Measurements from ENCODE around the gene KLHL30. TPM values are rescaled to one million over a fixed set of nuclear protein-coding genes. Genes with fewer than 3 reads are reported as not detected.

Gene KLHL30
- total RNA-seq, 1 donor from 2014 or later = 0.25 TPM

GRCh38 chr2:238093181-238094140, 45.0 kb upstream of the KLHL30 start:
- Histone ChIP-seq H3K27ac (no peak overlapping the region), H3K27me3 (no peaks in the 10 kb centered on the region), H3K4me1 (no peaks in the 10 kb centered on the region), H3K36me3 (no peaks in the 10 kb centered on the region), H3K9me3 (no peaks in the 10 kb centered on the region), H3K4me3 (no peak overlapping the region)
- peak in 1 of 2 donors; percentile 74 for DNase-seq (ENCODE audit: extremely low spot score in 2 of 2)
- intact Hi-C loops (cut with DNase I) = no loop called here
- TF ChIP-seq POLR2A (IDR thresholded peaks at IDR 0.05) (no peak), CTCF (IDR thresholded peaks at IDR 0.05) (no peak), POLR2AphosphoS5 (IDR thresholded peaks at IDR 0.05; ENCODE audit: insufficient read depth in 1 of 2, low read depth in 1 of 2) (no peak)

DNA sequence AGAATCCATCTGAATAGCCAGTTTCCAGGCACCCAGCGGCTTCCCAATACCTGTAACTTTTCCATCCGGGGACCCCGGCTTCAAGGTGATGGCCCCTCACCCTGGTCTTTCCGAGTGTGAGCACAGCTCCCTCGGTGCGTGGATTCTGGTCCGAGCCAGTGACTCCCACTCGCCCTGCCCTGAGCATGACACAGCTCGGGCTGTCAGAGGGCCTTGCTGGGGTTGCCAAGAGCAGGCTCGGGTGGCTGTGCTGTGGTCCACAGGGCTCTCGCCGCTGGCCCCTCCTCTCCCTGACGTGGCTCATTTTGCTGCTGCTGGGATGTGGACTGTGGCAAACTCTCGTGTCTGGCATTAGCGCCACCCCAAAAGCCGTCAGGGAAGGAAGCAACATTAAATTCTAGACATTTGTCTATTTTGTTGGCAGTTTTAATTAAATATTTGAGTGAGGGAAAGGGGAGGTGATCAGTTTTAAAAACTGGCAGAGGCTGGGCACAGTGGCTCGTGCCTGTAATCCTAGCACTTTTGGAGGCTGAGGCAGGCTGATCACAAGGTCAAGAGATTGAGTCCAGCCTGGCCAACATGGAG, 43.9 kb upstream of the KLHL30 start:
- no peak for DNase-seq (ENCODE audit: extremely low spot score in 2 of 2)
- H3K4me1 ChIP-seq = no peaks in the 10 kb centered on the region
- no peak overlapping the region for H3K27ac ChIP-seq
- no peaks in the 10 kb centered on the region for H3K9me3 ChIP-seq
- intact Hi-C loops (cut with DNase I) = no loop called here
- H3K36me3 ChIP-seq = no peaks in the 10 kb centered on the region
- TF ChIP-seq POLR2AphosphoS5 (IDR thresholded peaks at IDR 0.05; ENCODE audit: insufficient read depth in 1 of 2, low read depth in 1 of 2) (no peak), CTCF (IDR thresholded peaks at IDR 0.05) (no peak), POLR2A (IDR thresholded peaks at IDR 0.05) (no peak)
- H3K4me3 ChIP-seq = no peak overlapping the region
- no peaks in the 10 kb centered on the region for H3K27me3 ChIP-seq

DNA sequence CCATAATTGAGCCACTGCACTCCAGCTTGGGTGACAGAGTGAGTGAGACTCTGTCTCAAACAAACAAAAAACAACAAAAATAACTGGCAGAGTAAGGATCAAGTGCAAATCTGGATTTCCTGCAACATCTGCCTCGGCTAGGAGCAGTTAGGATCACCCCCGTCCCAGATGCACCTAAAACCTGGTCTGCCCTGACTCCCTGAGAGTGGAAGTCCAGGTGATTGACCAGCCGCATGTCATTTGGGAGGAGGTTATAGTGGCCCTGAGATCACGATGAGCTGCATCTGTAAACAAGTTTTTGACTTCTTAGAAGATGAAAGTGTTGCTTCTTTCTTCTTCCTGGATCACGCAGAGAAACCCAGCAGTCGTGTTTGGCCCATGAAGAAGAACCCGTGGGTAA, 43.3 kb upstream of the KLHL30 start:
- intact Hi-C loops (cut with DNase I) = no loop called here
- no peak overlapping the region for H3K27ac ChIP-seq
- no peak for DNase-seq (ENCODE audit: extremely low spot score in 2 of 2)
- no peaks in the 10 kb centered on the region for H3K27me3 ChIP-seq
- no peaks in the 10 kb centered on the region for H3K4me1 ChIP-seq
- TF ChIP-seq POLR2AphosphoS5 (IDR thresholded peaks at IDR 0.05; ENCODE audit: insufficient read depth in 1 of 2, low read depth in 1 of 2) = no peak
- TF ChIP-seq CTCF (IDR thresholded peaks at IDR 0.05) = no peak
- no peak for TF ChIP-seq POLR2A (IDR thresholded peaks at IDR 0.05)
- no peak overlapping the region for H3K4me3 ChIP-seq
- no peaks in the 10 kb centered on the region for H3K9me3 ChIP-seq
- no peaks in the 10 kb centered on the region for H3K36me3 ChIP-seq

DNA sequence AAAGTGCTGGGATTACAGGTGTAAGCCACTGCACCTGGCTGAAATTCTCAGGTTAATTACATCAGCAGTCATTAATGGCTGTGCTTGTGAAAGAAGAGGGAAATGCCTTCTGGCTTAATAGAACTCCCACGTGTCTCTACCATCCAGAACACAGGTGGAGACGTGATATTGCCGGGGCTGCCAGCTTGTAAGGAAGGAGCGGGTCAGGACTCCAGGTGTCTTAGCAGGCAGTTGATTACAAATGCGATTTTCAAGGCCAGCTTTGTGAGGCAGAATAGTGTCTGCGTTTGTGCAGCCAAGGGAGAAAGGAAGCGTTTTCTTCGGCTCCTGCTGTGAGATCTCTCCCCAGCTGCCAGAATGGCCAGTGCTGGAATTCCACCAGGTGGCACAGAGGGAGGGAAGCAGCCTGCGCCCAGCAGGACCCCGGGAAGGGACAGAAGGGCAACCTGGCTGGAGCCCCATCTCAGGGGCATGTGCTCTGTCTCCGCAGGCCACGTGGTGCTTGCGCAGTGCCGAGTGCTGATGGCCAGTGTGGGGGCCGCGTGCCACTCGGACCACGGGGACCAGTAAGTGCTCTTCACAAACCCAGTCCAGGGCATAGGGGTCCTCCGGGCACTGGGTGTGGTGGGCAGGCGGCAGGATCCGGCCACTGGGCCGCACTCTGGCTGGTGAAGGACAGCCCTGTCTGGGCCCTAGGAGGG, 42.0 kb upstream of the KLHL30 start:
- no peak for TF ChIP-seq POLR2A (IDR thresholded peaks at IDR 0.05)
- no peak for TF ChIP-seq CTCF (IDR thresholded peaks at IDR 0.05)
- no peak for TF ChIP-seq POLR2AphosphoS5 (IDR thresholded peaks at IDR 0.05; ENCODE audit: insufficient read depth in 1 of 2, low read depth in 1 of 2)
- no peaks in the 10 kb centered on the region for H3K4me1 ChIP-seq
- no peaks in the 10 kb centered on the region for H3K9me3 ChIP-seq
- no peaks in the 10 kb centered on the region for H3K27me3 ChIP-seq
- DNase-seq (ENCODE audit: extremely low spot score in 2 of 2) = peak in 1 of 2 donors; percentile 65
- intact Hi-C loops (cut with DNase I) = no loop called here
- no peaks in the 10 kb centered on the region for H3K36me3 ChIP-seq
- H3K4me3 ChIP-seq = no peak overlapping the region
- no peak overlapping the region for H3K27ac ChIP-seq

Measured in vagina (tissue), 2 donors.